AG09309 (cell line): ENCODE measurements around the gene HEG1.

Experiments used
- DNase-seq: peaks from one replicate; pipeline ENCODE4 v3.0.0-alpha.2; 2010; ENCODE audit warnings: low read depth
- H3K4me3 ChIP-seq: 2 replicates; pipeline ENCODE4 v1.5.1; 2011; ENCODE audit warnings: mild to moderate bottlenecking, low read depth, low read length, moderate library complexity; ENCODE audit not compliant: control insufficient read depth
- CTCF ChIP-seq: IDR thresholded peaks from 2 replicates; pipeline ENCODE4 v1.5.1; 2011; ENCODE audit warnings: mild to moderate bottlenecking, low read depth, low read length, inconsistent platforms; ENCODE audit not compliant: insufficient read depth, control insufficient read depth; ENCODE audit errors: missing control alignments

Gene HEG1

GRCh38 chr3:125061170-125061569 lies 5.4 kb upstream of the HEG1 start:
- DNase-seq = no peak
- no peak overlapping the region for H3K4me3 ChIP-seq
- no peak for TF ChIP-seq CTCF

- DNase-seq = no peak
- peak; percentile 15 for TF ChIP-seq CTCF
- no peak overlapping the region for H3K4me3 ChIP-seq
Measured at GRCh38 chr3:125059488-125060245, 3.9 kb upstream of the HEG1 start.

- H3K4me3 ChIP-seq = no peak overlapping the region
- DNase-seq = no peak
- no peak for TF ChIP-seq CTCF
Measured at GRCh38 chr3:125058959-125059358, 3.2 kb upstream of the HEG1 start.

- no peak for DNase-seq
- H3K4me3 ChIP-seq = no peak overlapping the region
- no peak for TF ChIP-seq CTCF
Measured at GRCh38 chr3:125058529-125058928, 2.7 kb upstream of the HEG1 start.

- no peak for TF ChIP-seq CTCF
- no peak for DNase-seq
- H3K4me3 ChIP-seq = no peak overlapping the region
Measured at GRCh38 chr3:125057186-125057850, 1.5 kb upstream of the HEG1 start.

GRCh38 chr3:125055331-125055912 lies 375 bp downstream of the HEG1 start:
- no peak for TF ChIP-seq CTCF
- no peak for DNase-seq

More at GRCh38 chr3:125055331-125055912, 375 bp downstream of the HEG1 start:
- peak overlapping the region; percentile 59 for H3K4me3 ChIP-seq
